GM12864 (cell line): ENCODE data around the gene FMO1.

ENCODE experiments used
- DNase-seq: peaks from one replicate; pipeline ENCODE4 v3.0.0-alpha.2; 2011; ENCODE audit warnings: low read depth
- H3K4me3 ChIP-seq: 2 replicates; pipeline ENCODE4 v1.5.1; 2011; ENCODE audit warnings: mild to moderate bottlenecking, low read depth, low read length, control low read depth
- TF ChIP-seq, protein P1 (sequence below): IDR thresholded peaks from 2 replicates; pipeline ENCODE4 v1.5.1; 2011; ENCODE audit warnings: low read depth, mild to moderate bottlenecking, moderate library complexity, low read length, control low read depth, inconsistent platforms; ENCODE audit errors: missing control alignments

The FMO1 gene

DNA sequence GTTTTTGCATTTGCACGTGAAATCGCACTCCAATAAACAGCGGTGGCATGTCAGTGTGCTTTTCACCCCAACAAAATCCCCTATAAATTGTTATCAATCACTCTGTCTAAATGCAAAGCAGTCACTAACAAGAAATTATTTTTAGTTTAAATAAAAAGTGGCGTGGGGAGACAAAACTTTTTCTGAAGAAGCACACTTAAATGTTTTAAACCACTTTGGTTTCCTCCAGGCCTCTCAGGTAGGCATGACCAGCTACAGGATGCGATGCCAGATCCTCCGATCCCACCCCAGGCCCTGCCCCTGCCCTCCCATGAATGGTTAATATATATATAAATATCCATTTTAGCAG lies 3.6 kb downstream of the FMO1 start:
- TF ChIP-seq, protein P1, sequence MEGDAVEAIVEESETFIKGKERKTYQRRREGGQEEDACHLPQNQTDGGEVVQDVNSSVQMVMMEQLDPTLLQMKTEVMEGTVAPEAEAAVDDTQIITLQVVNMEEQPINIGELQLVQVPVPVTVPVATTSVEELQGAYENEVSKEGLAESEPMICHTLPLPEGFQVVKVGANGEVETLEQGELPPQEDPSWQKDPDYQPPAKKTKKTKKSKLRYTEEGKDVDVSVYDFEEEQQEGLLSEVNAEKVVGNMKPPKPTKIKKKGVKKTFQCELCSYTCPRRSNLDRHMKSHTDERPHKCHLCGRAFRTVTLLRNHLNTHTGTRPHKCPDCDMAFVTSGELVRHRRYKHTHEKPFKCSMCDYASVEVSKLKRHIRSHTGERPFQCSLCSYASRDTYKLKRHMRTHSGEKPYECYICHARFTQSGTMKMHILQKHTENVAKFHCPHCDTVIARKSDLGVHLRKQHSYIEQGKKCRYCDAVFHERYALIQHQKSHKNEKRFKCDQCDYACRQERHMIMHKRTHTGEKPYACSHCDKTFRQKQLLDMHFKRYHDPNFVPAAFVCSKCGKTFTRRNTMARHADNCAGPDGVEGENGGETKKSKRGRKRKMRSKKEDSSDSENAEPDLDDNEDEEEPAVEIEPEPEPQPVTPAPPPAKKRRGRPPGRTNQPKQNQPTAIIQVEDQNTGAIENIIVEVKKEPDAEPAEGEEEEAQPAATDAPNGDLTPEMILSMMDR = no peak
- no peak overlapping the region; the same call in 1 of the 2 replicates for H3K4me3 ChIP-seq
- DNase-seq = no peak

GRCh38 chr1:171252482-171252881 lies 4.2 kb downstream of the FMO1 start:
- peak; percentile 30 for DNase-seq
- TF ChIP-seq, protein P1 = no peak
- H3K4me3 ChIP-seq = no peak overlapping the region

GRCh38 chr1:171254859-171255258 lies 6.6 kb downstream of the FMO1 start:
- TF ChIP-seq, protein P1 = no peak
- no peak overlapping the region for H3K4me3 ChIP-seq
- no peak for DNase-seq

GRCh38 chr1:171256940-171257606 lies 8.8 kb downstream of the FMO1 start:
- TF ChIP-seq, protein P1 = no peak
- no peak for DNase-seq
- H3K4me3 ChIP-seq = no peak overlapping the region

GRCh38 chr1:171257607-171258076 lies 9.3 kb downstream of the FMO1 start:
- H3K4me3 ChIP-seq = no peak overlapping the region
- no peak for DNase-seq
- TF ChIP-seq, protein P1 = no peak

DNA sequence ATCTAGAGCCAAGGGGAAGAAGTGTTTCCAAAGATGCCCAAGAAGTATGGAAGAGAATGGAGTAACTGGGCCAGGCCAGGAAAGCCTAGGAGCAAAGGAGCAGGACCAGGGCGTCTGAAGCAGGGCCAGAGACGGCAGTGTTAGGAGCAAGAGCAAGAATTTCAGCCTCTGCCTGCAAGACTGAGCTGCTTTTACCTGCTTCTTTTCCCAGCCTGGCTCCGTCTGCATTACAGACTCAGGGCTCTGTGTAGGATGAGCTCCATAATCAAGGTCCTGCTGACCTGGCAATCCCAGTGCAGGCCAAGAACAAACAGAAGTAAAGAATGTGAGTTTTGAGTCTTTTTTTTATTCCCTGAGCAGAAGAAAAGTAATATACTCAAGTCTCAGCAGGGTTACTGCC lies 10.1 kb downstream of the FMO1 start:
- TF ChIP-seq, protein P1 = no peak
- H3K4me3 ChIP-seq = no peak overlapping the region
- no peak for DNase-seq

DNA sequence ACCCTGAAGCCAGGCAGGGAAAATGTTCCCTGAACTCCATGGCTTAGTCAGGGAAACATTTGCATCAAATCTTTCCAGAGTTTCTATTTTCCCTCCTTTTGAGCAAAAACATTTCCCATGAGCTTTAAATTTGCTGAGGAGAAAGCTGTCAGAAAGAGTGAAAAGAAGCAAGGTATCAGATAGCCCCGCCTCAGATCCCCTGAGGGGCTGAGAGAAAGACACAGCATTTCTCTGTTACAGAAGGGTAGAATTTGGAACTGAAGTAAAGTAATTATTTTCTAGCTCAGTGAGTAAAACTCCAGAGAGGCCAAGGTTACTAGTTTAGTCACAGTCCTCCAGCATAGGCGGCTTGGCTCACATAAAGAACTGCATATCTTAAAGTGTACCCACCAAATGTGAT lies 10.6 kb downstream of the FMO1 start:
- no peak for DNase-seq
- H3K4me3 ChIP-seq = no peak overlapping the region
- TF ChIP-seq, protein P1 = no peak
